Neural progenitor cell (in vitro differentiated cells): ENCODE measurements around the gene RALY.

ENCODE experiments used
- EZH2 ChIP-seq: fragments of 200-600 bp; sonication (generic); IDR thresholded peaks from 2 replicates; pipeline ENCODE4 v1.6.1; 2017; ENCODE audit warnings: antibody characterized with exemption, mild to moderate bottlenecking, moderate library complexity
- EZH2phosphoT487 ChIP-seq: fragments of 200-600 bp; sonication (generic); IDR thresholded peaks from 2 replicates; pipeline ENCODE4 v1.6.1; 2017; ENCODE audit warnings: antibody characterized with exemption
- TF ChIP-seq, protein P1 (sequence below): fragments of 200-600 bp; sonication (generic); IDR thresholded peaks from 2 replicates; pipeline ENCODE4 v1.5.1; 2017; ENCODE audit warnings: antibody characterized with exemption, mild to moderate bottlenecking

DNA sequence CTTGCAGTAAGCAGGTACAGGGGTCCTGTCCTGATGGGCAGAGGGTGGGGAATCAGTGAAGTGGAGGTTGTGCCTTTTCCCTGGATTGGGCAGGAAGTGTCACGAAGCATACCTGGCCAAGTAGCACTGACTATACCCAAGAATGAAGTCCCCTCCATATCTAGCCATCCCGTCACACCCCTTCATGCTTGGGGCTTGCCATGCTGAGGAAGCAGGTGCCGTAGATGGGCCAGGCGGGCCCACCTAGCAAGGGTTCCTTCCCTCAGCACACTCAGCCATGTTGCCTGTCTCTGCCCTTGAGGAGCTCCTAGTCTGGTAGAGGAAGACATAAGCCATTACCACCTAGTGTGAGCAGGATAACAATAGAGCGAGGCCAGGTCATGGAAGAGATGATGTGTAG lies 84.8 kb downstream of the RALY start:
- TF ChIP-seq, protein P1, sequence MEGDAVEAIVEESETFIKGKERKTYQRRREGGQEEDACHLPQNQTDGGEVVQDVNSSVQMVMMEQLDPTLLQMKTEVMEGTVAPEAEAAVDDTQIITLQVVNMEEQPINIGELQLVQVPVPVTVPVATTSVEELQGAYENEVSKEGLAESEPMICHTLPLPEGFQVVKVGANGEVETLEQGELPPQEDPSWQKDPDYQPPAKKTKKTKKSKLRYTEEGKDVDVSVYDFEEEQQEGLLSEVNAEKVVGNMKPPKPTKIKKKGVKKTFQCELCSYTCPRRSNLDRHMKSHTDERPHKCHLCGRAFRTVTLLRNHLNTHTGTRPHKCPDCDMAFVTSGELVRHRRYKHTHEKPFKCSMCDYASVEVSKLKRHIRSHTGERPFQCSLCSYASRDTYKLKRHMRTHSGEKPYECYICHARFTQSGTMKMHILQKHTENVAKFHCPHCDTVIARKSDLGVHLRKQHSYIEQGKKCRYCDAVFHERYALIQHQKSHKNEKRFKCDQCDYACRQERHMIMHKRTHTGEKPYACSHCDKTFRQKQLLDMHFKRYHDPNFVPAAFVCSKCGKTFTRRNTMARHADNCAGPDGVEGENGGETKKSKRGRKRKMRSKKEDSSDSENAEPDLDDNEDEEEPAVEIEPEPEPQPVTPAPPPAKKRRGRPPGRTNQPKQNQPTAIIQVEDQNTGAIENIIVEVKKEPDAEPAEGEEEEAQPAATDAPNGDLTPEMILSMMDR, result no peak
- TF ChIP-seq EZH2, result no peak
- no peak for TF ChIP-seq EZH2phosphoT487
